ENCODE data around the gene UBFD1. TPM values are rescaled to one million over a fixed set of nuclear protein-coding genes. Genes with fewer than 3 reads are reported as not detected.

The UBFD1 gene
- total RNA-seq, 4 donors from 2014 or later: 75.0 to 147 (median 127) TPM

DNA sequence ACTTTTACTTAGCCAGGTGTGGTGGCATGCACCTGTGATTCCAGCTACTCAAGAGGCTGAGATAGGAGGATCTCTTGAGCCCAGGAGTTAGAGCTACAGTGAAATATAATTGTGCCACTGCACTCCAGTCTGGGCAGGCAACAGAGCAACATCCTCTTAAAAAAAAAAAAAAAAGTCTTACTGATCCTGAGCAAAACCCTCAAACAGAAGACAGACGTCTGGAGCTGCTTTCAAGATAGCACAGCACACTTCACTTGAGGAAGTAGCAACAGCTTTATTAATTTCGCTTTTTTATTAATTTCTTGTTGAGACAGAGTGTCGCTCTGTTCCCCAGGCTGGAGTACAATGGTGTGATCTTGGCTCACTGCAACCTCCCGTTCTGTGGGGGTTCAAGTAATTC is 37.0 kb upstream of the UBFD1 start:
- 88 to 95% methylated on average over 4 of the region's 4 CpGs for WGBS, 2 donors
- peaks cover 0 to 29% of the 10 kb centered on the region in 2 donors for H3K36me3 ChIP-seq
- no peak overlapping the region for H3K4me3 ChIP-seq (replicated peaks in 1 of 3)
- no peak for DNase-seq
- H3K9me3 ChIP-seq: no peaks in the 10 kb centered on the region
- H3K27ac ChIP-seq: no peak overlapping the region
- no peaks in the 10 kb centered on the region for H3K27me3 ChIP-seq
- intact Hi-C loops (cut with DNase I): no loop called here
- TF ChIP-seq, protein P1, sequence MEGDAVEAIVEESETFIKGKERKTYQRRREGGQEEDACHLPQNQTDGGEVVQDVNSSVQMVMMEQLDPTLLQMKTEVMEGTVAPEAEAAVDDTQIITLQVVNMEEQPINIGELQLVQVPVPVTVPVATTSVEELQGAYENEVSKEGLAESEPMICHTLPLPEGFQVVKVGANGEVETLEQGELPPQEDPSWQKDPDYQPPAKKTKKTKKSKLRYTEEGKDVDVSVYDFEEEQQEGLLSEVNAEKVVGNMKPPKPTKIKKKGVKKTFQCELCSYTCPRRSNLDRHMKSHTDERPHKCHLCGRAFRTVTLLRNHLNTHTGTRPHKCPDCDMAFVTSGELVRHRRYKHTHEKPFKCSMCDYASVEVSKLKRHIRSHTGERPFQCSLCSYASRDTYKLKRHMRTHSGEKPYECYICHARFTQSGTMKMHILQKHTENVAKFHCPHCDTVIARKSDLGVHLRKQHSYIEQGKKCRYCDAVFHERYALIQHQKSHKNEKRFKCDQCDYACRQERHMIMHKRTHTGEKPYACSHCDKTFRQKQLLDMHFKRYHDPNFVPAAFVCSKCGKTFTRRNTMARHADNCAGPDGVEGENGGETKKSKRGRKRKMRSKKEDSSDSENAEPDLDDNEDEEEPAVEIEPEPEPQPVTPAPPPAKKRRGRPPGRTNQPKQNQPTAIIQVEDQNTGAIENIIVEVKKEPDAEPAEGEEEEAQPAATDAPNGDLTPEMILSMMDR (IDR thresholded peaks at IDR 0.05): no peak
- TF ChIP-seq POLR2A (IDR thresholded peaks at IDR 0.05): no peak
- no peaks in the 10 kb centered on the region for H3K4me1 ChIP-seq

DNA sequence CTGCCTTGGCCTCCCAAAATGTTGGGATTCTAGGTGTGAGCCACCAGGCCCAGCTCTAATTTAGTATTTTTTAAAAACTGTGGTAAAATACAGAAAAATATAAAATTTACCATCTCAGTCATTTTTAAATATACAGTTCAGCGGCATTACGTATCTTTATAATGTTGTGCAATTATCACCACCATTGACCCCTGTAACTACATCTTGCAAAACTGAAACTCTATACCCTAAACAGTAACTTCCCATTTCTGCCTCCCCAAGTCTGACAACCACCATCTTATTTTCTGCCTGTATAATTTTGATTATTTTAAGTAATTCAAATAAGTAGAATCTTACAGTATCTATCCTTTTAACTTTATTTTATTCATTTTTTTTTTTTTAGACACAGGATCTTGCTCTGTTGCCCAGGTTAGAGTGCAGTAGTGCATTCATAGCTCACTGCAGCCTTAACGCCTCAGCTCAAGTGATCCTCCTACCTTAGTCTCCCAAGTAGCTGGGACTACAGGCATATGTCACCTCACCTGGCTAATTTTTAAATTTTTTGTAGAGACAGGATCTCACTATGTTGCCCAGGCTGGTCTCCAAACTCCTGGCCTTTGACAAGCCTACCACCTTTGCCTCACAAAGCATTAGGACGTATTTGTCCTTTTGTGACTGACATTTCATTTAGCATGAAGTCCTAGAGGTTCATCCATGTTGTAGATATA is 36.3 kb upstream of the UBFD1 start:
- H3K9me3 ChIP-seq: no peaks in the 10 kb centered on the region
- intact Hi-C loops (cut with DNase I): no loop called here
- H3K27me3 ChIP-seq: no peaks in the 10 kb centered on the region
- H3K36me3 ChIP-seq: peaks cover 0 to 29% of the 10 kb centered on the region in 2 donors
- H3K27ac ChIP-seq: no peak overlapping the region
- TF ChIP-seq POLR2A (IDR thresholded peaks at IDR 0.05): no peak
- TF ChIP-seq, protein P1 (IDR thresholded peaks at IDR 0.05): no peak
- 72 to 95% methylated on average over 4 of the region's 4 CpGs for WGBS, 2 donors
- no peak for DNase-seq
- no peaks in the 10 kb centered on the region for H3K4me1 ChIP-seq
- H3K4me3 ChIP-seq (replicated peaks in 1 of 3): no peak overlapping the region

DNA sequence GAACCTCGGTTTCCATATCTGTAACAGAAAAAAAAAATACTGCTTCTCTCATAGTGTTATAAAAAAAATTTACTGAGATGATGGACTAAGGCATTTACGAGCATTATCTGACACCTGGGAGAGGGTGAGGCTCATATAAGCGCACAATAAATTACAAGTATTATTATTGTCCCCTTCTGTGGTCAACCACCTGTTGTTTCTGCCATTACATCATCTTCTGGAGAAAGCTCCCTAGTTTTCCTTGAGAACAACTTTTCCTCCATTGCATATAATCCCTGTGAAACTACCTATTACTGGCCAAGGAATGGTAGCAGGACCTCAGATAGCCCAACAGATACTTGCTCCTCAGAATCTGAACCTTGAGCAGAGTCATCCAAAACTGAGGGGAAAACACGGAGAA is 35.6 kb upstream of the UBFD1 start:
- H3K4me1 ChIP-seq: no peaks in the 10 kb centered on the region
- WGBS, 2 donors: 96 to 99% methylated on average over 4 of the region's 4 CpGs
- intact Hi-C loops (cut with DNase I): no loop called here
- H3K27me3 ChIP-seq: no peaks in the 10 kb centered on the region
- no peak overlapping the region for H3K27ac ChIP-seq
- H3K36me3 ChIP-seq: peaks cover 0 to 29% of the 10 kb centered on the region in 2 donors
- no peak for TF ChIP-seq POLR2A (IDR thresholded peaks at IDR 0.05)
- TF ChIP-seq, protein P1 (IDR thresholded peaks at IDR 0.05): no peak
- H3K9me3 ChIP-seq: no peaks in the 10 kb centered on the region
- H3K4me3 ChIP-seq (replicated peaks in 1 of 3): no peak overlapping the region
- DNase-seq: no peak

DNA sequence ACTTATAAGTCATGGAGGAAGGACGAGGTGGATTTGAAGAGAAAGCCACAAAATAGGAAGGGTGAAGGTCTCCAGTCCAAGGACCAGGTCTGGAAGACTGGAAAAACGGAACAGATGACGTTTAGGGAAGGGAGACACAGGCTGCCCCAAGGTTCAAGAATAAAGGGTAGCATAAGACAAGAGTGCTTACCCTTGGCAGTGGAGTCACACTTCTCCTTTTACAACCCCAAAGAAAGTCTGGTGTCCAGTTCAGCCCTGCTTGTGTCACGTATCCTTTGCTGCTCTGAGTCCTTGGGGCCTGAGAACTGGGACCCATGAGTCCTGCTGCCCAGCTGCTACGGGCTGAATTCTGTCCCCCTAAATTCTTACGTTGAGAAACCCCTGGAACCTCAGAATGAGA is 34.2 kb upstream of the UBFD1 start:
- DNase-seq: no peak
- Histone ChIP-seq H3K9me3 (no peaks in the 10 kb centered on the region), H3K27me3 (no peaks in the 10 kb centered on the region), H3K4me3 (replicated peaks in 1 of 3) (no peak overlapping the region), H3K4me1 (no peaks in the 10 kb centered on the region), H3K27ac (no peak overlapping the region), H3K36me3 (peaks cover 0 to 30% of the 10 kb centered on the region in 2 donors)
- WGBS, 2 donors: 93 to 96% methylated on average over 6 of the region's 6 CpGs
- intact Hi-C loops (cut with DNase I): no loop called here
- TF ChIP-seq, protein P1 (IDR thresholded peaks at IDR 0.05): no peak
- TF ChIP-seq POLR2A (IDR thresholded peaks at IDR 0.05): no peak

DNA sequence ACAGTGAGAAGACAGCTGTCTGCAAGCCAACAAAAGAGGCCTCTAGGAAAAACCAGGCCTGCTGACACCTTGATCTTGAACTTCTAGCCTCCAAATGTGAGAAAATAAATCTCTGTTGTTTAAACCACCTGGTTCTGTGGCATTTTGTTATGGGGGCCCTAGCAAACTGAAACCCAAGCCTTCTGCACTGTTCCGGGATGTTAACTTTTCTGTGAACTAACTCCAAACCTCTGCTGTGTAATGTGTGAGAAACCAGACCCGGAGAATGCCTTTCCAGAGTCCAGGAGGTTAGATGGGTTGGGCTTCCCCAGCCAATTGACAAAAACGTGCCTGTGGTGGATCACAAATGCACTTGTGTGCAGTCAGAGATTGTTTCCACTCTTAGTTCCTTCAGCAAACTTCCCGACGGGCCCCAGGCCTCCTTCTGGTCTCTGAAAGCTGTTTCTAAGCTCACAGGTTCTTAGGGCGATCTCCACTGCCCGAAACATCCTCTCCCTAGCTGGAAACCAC is 33.6 kb upstream of the UBFD1 start:
- WGBS, 2 donors: 92 to 95% methylated on average over 7 of the region's 7 CpGs
- no peaks in the 10 kb centered on the region for H3K9me3 ChIP-seq

More for the DNA sequence above, 33.6 kb upstream of the UBFD1 start:
- DNase-seq: no peak
- intact Hi-C loops (cut with DNase I): no loop called here
- Histone ChIP-seq H3K36me3 (peaks cover 5 to 36% of the 10 kb centered on the region in 2 donors), H3K27me3 (no peaks in the 10 kb centered on the region), H3K4me3 (replicated peaks in 1 of 3) (no peak overlapping the region), H3K27ac (no peak overlapping the region), H3K4me1 (no peaks in the 10 kb centered on the region)
- TF ChIP-seq, protein P1 (IDR thresholded peaks at IDR 0.05): no peak
- no peak for TF ChIP-seq POLR2A (IDR thresholded peaks at IDR 0.05)
